ENCODE results near the gene SLC6A18. TPM values are rescaled to one million over a fixed set of nuclear protein-coding genes. Genes with fewer than 3 reads are reported as not detected.
"Not testable (repeated sequence)": the region's sequence is repeated elsewhere in the genome, so short reads cannot be mapped to it uniquely, and the experiment has no call there.

The SLC6A18 gene
- total RNA-seq, 2 donors from 2014 or later, result not detected

DNA sequence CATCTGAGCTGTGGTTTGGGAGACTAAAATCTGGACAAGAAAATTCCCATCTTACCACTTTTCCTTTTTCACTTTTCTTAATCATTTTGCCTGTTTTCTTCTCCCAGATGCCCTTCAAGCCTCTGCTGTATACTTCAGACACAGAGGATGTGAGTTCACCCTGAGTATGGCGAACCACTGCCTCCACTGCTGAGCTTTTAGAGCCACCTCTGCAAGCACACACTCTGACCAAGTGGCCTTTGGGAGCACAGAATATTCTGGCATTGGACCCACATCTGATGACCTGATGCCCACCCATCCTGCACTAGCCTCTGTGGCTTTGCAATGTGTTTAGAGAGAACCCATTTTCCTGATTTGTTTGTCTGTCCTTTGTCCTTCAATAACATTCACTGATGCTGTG is 37.2 kb downstream of the SLC6A18 start:
- TF ChIP-seq, protein P1, sequence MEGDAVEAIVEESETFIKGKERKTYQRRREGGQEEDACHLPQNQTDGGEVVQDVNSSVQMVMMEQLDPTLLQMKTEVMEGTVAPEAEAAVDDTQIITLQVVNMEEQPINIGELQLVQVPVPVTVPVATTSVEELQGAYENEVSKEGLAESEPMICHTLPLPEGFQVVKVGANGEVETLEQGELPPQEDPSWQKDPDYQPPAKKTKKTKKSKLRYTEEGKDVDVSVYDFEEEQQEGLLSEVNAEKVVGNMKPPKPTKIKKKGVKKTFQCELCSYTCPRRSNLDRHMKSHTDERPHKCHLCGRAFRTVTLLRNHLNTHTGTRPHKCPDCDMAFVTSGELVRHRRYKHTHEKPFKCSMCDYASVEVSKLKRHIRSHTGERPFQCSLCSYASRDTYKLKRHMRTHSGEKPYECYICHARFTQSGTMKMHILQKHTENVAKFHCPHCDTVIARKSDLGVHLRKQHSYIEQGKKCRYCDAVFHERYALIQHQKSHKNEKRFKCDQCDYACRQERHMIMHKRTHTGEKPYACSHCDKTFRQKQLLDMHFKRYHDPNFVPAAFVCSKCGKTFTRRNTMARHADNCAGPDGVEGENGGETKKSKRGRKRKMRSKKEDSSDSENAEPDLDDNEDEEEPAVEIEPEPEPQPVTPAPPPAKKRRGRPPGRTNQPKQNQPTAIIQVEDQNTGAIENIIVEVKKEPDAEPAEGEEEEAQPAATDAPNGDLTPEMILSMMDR (IDR thresholded peaks at IDR 0.05), result no peak
- ATAC-seq (ENCODE audit: insufficient number of reproducible peaks, low FRiP score, low read depth), result no peak

DNA sequence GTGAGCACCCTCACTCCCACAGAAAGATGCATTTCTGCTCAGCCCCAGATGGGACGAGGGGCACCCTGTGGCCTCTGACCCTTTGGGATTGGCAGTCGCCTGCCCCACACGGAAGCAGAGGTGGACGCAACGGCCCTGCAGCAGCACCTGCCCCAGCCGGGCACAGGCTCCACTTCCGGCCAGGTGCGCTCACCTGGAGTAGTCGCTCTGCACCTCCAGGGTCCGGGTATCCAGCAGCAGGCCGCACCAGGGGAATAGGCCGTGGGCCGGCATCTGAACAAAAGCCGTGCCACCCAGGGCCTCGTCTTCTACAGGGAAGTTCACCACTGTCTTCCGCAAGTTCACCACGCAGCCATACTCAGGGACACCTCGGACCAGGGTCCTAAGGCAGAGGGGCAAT is 39.0 kb downstream of the SLC6A18 start:
- Histone ChIP-seq H3K27ac (no peak overlapping the region), H3K36me3 (no peaks in the 10 kb centered on the region), H3K4me3 (no peak overlapping the region), H3K4me1 (ENCODE audit: control insufficient read depth in 1 of 2, low read depth in 2 of 2) (no peaks in the 10 kb centered on the region), H3K27me3 (replicated peaks; ENCODE audit: insufficient read depth) (no peaks in the 10 kb centered on the region), H3K9me3 (no peaks in the 10 kb centered on the region)
- no peak for ATAC-seq (ENCODE audit: insufficient number of reproducible peaks, low FRiP score, low read depth)
- TF ChIP-seq, protein P1 (IDR thresholded peaks at IDR 0.05), result no peak
- no peak for DNase-seq (ENCODE audit: low spot score)

More for the DNA sequence above, 37.2 kb downstream of the SLC6A18 start:
- DNase-seq (ENCODE audit: low spot score), result no peak
- H3K36me3 ChIP-seq, result no peaks in the 10 kb centered on the region
- H3K4me1 ChIP-seq (ENCODE audit: control insufficient read depth in 1 of 2, low read depth in 2 of 2), result no peaks in the 10 kb centered on the region
- H3K27ac ChIP-seq, result no peak overlapping the region
- no peak overlapping the region for H3K4me3 ChIP-seq
- no peaks in the 10 kb centered on the region for H3K9me3 ChIP-seq
- H3K27me3 ChIP-seq (replicated peaks; ENCODE audit: insufficient read depth), result no peaks in the 10 kb centered on the region

- TF ChIP-seq, protein P1 (IDR thresholded peaks at IDR 0.05), result no peak
- no peak for DNase-seq (ENCODE audit: low spot score)
These were observed 39.8 kb downstream of the SLC6A18 start for GRCh38 chr5:1265026-1265425.

GRCh38 chr5:1265461-1266455 is 40.6 kb downstream of the SLC6A18 start:
- no peak overlapping the region for H3K27ac ChIP-seq
- ATAC-seq (ENCODE audit: insufficient number of reproducible peaks, low FRiP score, low read depth), result no peak
- TF ChIP-seq, protein P1 (IDR thresholded peaks at IDR 0.05), result no peak
- H3K4me1 ChIP-seq (ENCODE audit: control insufficient read depth in 1 of 2, low read depth in 2 of 2), result no peaks in the 10 kb centered on the region
- no peak overlapping the region for H3K4me3 ChIP-seq
- DNase-seq (ENCODE audit: low spot score), result no peak
- H3K9me3 ChIP-seq, result no peaks in the 10 kb centered on the region
- H3K36me3 ChIP-seq, result no peaks in the 10 kb centered on the region
- H3K27me3 ChIP-seq (replicated peaks; ENCODE audit: insufficient read depth), result no peaks in the 10 kb centered on the region

More at GRCh38 chr5:1265026-1265425, 39.8 kb downstream of the SLC6A18 start:
- no peak overlapping the region for H3K27ac ChIP-seq
- no peak overlapping the region for H3K4me3 ChIP-seq
- H3K9me3 ChIP-seq, result no peaks in the 10 kb centered on the region
- H3K27me3 ChIP-seq (replicated peaks; ENCODE audit: insufficient read depth), result no peaks in the 10 kb centered on the region
- H3K36me3 ChIP-seq, result no peaks in the 10 kb centered on the region
- no peak for ATAC-seq (ENCODE audit: insufficient number of reproducible peaks, low FRiP score, low read depth)
- no peaks in the 10 kb centered on the region for H3K4me1 ChIP-seq (ENCODE audit: control insufficient read depth in 1 of 2, low read depth in 2 of 2)

- no peak for ATAC-seq (ENCODE audit: insufficient number of reproducible peaks, low FRiP score, low read depth)
- Histone ChIP-seq H3K27ac (no peak overlapping the region), H3K9me3 (no peaks in the 10 kb centered on the region), H3K4me1 (ENCODE audit: control insufficient read depth in 1 of 2, low read depth in 2 of 2) (no peaks in the 10 kb centered on the region), H3K36me3 (no peaks in the 10 kb centered on the region), H3K27me3 (replicated peaks; ENCODE audit: insufficient read depth) (no peaks in the 10 kb centered on the region), H3K4me3 (no peak overlapping the region)
- TF ChIP-seq, protein P1 (IDR thresholded peaks at IDR 0.05), result no peak
- DNase-seq (ENCODE audit: low spot score), result no peak
These were observed 41.6 kb downstream of the SLC6A18 start for GRCh38 chr5:1266791-1267190.

DNA sequence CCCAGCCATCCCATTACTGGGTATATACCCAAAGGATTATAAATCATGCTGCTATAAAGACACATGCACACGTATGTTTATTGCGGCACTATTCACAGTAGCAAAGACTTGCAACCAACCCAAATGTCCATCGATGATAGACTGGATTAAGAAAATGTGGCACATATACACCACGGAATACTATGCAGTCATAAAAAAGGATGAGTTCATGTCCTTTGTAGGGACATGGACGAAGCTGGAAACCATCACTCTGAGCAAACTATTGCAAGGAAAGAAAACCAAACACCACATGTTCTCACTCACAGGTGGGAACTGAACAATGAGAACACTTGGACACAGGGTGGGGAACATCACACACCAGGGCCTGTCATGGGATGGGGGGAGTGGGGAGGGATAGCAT is 42.3 kb downstream of the SLC6A18 start:
- H3K4me3 ChIP-seq; H3K4me1 ChIP-seq (ENCODE audit: control insufficient read depth in 1 of 2, low read depth in 2 of 2); H3K27ac ChIP-seq; H3K36me3 ChIP-seq; ATAC-seq (ENCODE audit: insufficient number of reproducible peaks, low FRiP score, low read depth); H3K9me3 ChIP-seq; DNase-seq (ENCODE audit: low spot score); H3K27me3 ChIP-seq (replicated peaks; ENCODE audit: insufficient read depth): not testable (repeated sequence)
